ENCODE results near the gene ITM2B.

GRCh38 chr13:48199404-48199946, 33.5 kb upstream of the ITM2B start:
- TF ChIP-seq, protein P1, sequence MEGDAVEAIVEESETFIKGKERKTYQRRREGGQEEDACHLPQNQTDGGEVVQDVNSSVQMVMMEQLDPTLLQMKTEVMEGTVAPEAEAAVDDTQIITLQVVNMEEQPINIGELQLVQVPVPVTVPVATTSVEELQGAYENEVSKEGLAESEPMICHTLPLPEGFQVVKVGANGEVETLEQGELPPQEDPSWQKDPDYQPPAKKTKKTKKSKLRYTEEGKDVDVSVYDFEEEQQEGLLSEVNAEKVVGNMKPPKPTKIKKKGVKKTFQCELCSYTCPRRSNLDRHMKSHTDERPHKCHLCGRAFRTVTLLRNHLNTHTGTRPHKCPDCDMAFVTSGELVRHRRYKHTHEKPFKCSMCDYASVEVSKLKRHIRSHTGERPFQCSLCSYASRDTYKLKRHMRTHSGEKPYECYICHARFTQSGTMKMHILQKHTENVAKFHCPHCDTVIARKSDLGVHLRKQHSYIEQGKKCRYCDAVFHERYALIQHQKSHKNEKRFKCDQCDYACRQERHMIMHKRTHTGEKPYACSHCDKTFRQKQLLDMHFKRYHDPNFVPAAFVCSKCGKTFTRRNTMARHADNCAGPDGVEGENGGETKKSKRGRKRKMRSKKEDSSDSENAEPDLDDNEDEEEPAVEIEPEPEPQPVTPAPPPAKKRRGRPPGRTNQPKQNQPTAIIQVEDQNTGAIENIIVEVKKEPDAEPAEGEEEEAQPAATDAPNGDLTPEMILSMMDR (IDR thresholded peaks at IDR 0.05; ENCODE audit: insufficient read depth, low read length), result no peak
- TF ChIP-seq REST (IDR thresholded peaks at IDR 0.05; ENCODE audit: insufficient replicate concordance, low read depth), result no peak
- TF ChIP-seq GABPA (IDR thresholded peaks at IDR 0.05; ENCODE audit: low read depth), result no peak
- TF ChIP-seq POLR2AphosphoS5 (IDR thresholded peaks at IDR 0.05; ENCODE audit: low read depth), result no peak
- no peak for TF ChIP-seq SPI1 (IDR thresholded peaks at IDR 0.05; ENCODE audit: borderline replicate concordance, low read depth)

All from HL-60 (cell line).